HEK293 (cell line): ENCODE data around the gene DCP1B.

Experiments used
- HOXA7 ChIP-seq: sonication (generic); formaldehyde crosslinking; IDR thresholded peaks from 2 replicates; pipeline ENCODE4 v1.8.1; 2022; ENCODE audit warnings: missing genetic modification reagents, borderline replicate concordance
- HOXD13 ChIP-seq: sonication (generic); formaldehyde crosslinking; IDR thresholded peaks from 2 replicates; pipeline ENCODE4 v1.8.0; 2022; ENCODE audit warnings: missing genetic modification reagents, borderline replicate concordance
- KLF10 ChIP-seq: fragments of 450-650 bp; IDR thresholded peaks from 2 replicates; pipeline ENCODE4 v1.5.1; 2018; ENCODE audit warnings: missing biosample characterization, mild to moderate bottlenecking, missing genetic modification characterization
- MYNN ChIP-seq: fragments of 450-650 bp; formaldehyde crosslinking; IDR thresholded peaks from 2 replicates; pipeline ENCODE4 v1.5.1; 2016; ENCODE audit warnings: missing biosample characterization, missing genetic modification characterization, borderline replicate concordance
- MZF1 ChIP-seq: fragments of 450-650 bp; formaldehyde crosslinking; IDR thresholded peaks from 2 replicates; pipeline ENCODE4 v1.5.1; 2017; ENCODE audit warnings: missing biosample characterization, missing genetic modification characterization, borderline replicate concordance
- RBAK ChIP-seq: fragments of 450-650 bp; formaldehyde crosslinking; IDR thresholded peaks from 2 replicates; pipeline ENCODE4 v1.5.1; 2016; ENCODE audit warnings: missing biosample characterization, missing genetic modification characterization
- SP7 ChIP-seq: fragments of 450-650 bp; formaldehyde crosslinking; IDR thresholded peaks from 2 replicates; pipeline ENCODE4 v1.5.1; 2016; ENCODE audit warnings: missing biosample characterization, missing genetic modification characterization
- WT1 ChIP-seq: fragments of 450-650 bp; formaldehyde crosslinking; IDR thresholded peaks from 2 replicates; pipeline ENCODE4 v1.5.1; 2016; ENCODE audit warnings: missing biosample characterization, missing genetic modification characterization
- ZBTB21 ChIP-seq: fragments of 450-650 bp; formaldehyde crosslinking; IDR thresholded peaks from 2 replicates; pipeline ENCODE4 v1.5.1; 2017; ENCODE audit warnings: missing biosample characterization, missing genetic modification characterization
- ZEB2 ChIP-seq: fragments of 450-650 bp; formaldehyde crosslinking; IDR thresholded peaks from 2 replicates; pipeline ENCODE4 v1.5.1; 2016; ENCODE audit warnings: missing biosample characterization, missing genetic modification characterization
- ZNF24 ChIP-seq: fragments of 450-650 bp; formaldehyde crosslinking; IDR thresholded peaks from 2 replicates; pipeline ENCODE4 v1.5.1; 2016; ENCODE audit warnings: missing biosample characterization, missing genetic modification characterization
- ZNF324 ChIP-seq: fragments of 450-650 bp; formaldehyde crosslinking; IDR thresholded peaks from 2 replicates; pipeline ENCODE4 v1.5.1; 2016; ENCODE audit warnings: missing biosample characterization, missing genetic modification characterization
- ZNF37A ChIP-seq: fragments of 450-650 bp; IDR thresholded peaks from 2 replicates; pipeline ENCODE4 v1.5.1; 2018; ENCODE audit warnings: missing biosample characterization, missing genetic modification characterization
- ZNF391 ChIP-seq: fragments of 450-650 bp; formaldehyde crosslinking; IDR thresholded peaks from 2 replicates; pipeline ENCODE4 v1.5.1; 2016; ENCODE audit warnings: low read depth, missing biosample characterization, missing genetic modification characterization, borderline replicate concordance
- ZNF394 ChIP-seq: fragments of 450-650 bp; formaldehyde crosslinking; IDR thresholded peaks from 2 replicates; pipeline ENCODE4 v1.5.1; 2016; ENCODE audit warnings: missing biosample characterization, missing genetic modification characterization, mild to moderate bottlenecking, moderate library complexity, borderline replicate concordance
- ZNF514 ChIP-seq: fragments of 450-650 bp; formaldehyde crosslinking; IDR thresholded peaks from 2 replicates; pipeline ENCODE4 v1.5.1; 2016; ENCODE audit warnings: missing biosample characterization, missing genetic modification characterization
- ZNF600 ChIP-seq: fragments of 450-650 bp; formaldehyde crosslinking; IDR thresholded peaks from 2 replicates; pipeline ENCODE4 v1.5.1; 2016; ENCODE audit warnings: missing biosample characterization, missing genetic modification characterization
- ZNF629 ChIP-seq: fragments of 450-650 bp; formaldehyde crosslinking; IDR thresholded peaks from 2 replicates; pipeline ENCODE4 v1.5.1; 2017; ENCODE audit warnings: missing biosample characterization, missing genetic modification characterization
- ZNF664 ChIP-seq: fragments of 450-650 bp; formaldehyde crosslinking; IDR thresholded peaks from 2 replicates; pipeline ENCODE4 v1.5.1; 2016; ENCODE audit warnings: missing biosample characterization, missing genetic modification characterization
- ZNF670 ChIP-seq: fragments of 450-650 bp; formaldehyde crosslinking; IDR thresholded peaks from 2 replicates; pipeline ENCODE4 v1.5.1; 2016; ENCODE audit warnings: missing biosample characterization, missing genetic modification characterization, low read depth
- ZNF707 ChIP-seq: fragments of 450-650 bp; formaldehyde crosslinking; IDR thresholded peaks from 2 replicates; pipeline ENCODE4 v1.5.1; 2016; ENCODE audit warnings: missing biosample characterization, missing genetic modification characterization
- ZNF837 ChIP-seq: fragments of 450-650 bp; formaldehyde crosslinking; IDR thresholded peaks from 2 replicates; pipeline ENCODE4 v1.5.1; 2016; ENCODE audit warnings: missing biosample characterization, missing genetic modification characterization
- TF ChIP-seq, protein P1 (sequence below): fragments of 450-650 bp; formaldehyde crosslinking; IDR thresholded peaks from 2 replicates; pipeline ENCODE4 v1.5.1; 2016; ENCODE audit warnings: missing biosample characterization, missing genetic modification characterization
- TF ChIP-seq, protein P2 (sequence below): fragments of 450-650 bp; formaldehyde crosslinking; IDR thresholded peaks from 2 replicates; pipeline ENCODE4 v1.5.0; 2017; ENCODE audit warnings: missing biosample characterization, missing genetic modification characterization, borderline replicate concordance
- TF ChIP-seq, protein P3 (sequence below): fragments of 450-650 bp; formaldehyde crosslinking; IDR thresholded peaks from 2 replicates; pipeline ENCODE4 v1.5.1; 2016; ENCODE audit warnings: missing biosample characterization, missing genetic modification characterization
- TF ChIP-seq, protein P4 (sequence below): fragments of 450-650 bp; formaldehyde crosslinking; IDR thresholded peaks from 2 replicates; pipeline ENCODE4 v1.5.1; 2017; ENCODE audit warnings: missing biosample characterization, missing genetic modification characterization
- TF ChIP-seq, protein P5 (sequence below): fragments of 450-650 bp; formaldehyde crosslinking; IDR thresholded peaks from 2 replicates; pipeline ENCODE4 v1.5.1; 2016; ENCODE audit warnings: missing biosample characterization, missing genetic modification characterization
- TF ChIP-seq, protein P6 (sequence below): fragments of 450-650 bp; formaldehyde crosslinking; IDR thresholded peaks from 2 replicates; pipeline ENCODE4 v1.5.1; 2016; ENCODE audit warnings: missing biosample characterization, missing genetic modification characterization

Gene DCP1B

DNA sequence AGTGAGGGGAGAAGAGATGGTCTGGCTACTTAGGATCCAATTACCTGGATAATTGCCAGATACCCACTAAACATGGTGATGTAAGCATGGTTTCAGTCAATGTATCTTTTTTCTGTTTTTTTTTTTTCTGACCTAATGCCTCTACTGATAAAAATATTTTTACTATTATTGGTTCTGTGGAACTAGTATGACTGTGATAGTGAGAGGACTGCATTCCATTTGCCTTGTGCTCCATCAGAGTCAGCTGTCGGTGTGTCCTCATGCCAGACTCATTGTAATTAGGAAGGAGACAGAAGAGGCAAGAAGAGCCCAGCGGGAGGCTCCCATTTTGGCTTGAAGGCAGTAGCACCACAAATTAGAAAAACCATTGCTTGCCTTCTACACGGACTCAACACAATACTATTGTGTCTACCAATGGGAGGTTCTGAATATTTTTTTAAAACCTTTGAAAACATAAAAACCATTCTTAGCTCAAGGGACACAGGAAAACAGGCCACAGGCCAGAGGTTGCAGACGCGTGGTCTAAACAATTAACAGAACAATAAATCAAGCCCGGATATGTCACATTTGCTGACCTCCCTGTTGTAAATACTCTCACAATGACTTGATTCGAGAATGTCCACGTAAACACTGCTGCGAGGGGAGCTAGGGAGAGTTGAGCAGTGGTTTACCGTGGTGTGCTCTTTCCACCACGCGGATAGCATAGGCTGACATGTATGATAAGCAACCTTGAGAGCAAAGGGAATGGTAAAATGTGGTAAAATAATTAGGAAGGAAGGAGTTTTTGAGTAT, 13.5 kb upstream of the DCP1B start (continued):
- TF ChIP-seq ZNF837 (tag by site-specific recombination) (no peak), ZNF391 (tag by site-specific recombination) (no peak), RBAK (tag by site-specific recombination) (no peak), ZNF394 (tag by site-specific recombination) (no peak), ZNF600 (peak; percentile 36; the same call in 1 of the 2 replicates), ZNF324 (no peak), ZNF24 (tag by site-specific recombination) (peak; percentile 44; the same call in 1 of the 2 replicates), ZNF670 (no peak), HOXA7 (no peak), ZNF707 (tag by site-specific recombination) (no peak), ZNF629 (tag by site-specific recombination) (peak; percentile 76), HOXD13 (no peak), ZNF37A (tag by site-specific recombination) (no peak), ZEB2 (peak; percentile 64; the same call in 1 of the 2 replicates), WT1 (tag by site-specific recombination) (peak; percentile 85), MYNN (peak; percentile 46; the same call in 1 of the 2 replicates), ZNF664 (tag by site-specific recombination) (no peak), ZBTB21 (tag by site-specific recombination) (peak; percentile 74), MZF1 (tag by site-specific recombination) (no peak), KLF10 (tag by site-specific recombination) (no peak), SP7 (tag by site-specific recombination) (peak; percentile 39; the same call in 1 of the 2 replicates), ZNF514 (no peak)
- TF ChIP-seq, protein P1, sequence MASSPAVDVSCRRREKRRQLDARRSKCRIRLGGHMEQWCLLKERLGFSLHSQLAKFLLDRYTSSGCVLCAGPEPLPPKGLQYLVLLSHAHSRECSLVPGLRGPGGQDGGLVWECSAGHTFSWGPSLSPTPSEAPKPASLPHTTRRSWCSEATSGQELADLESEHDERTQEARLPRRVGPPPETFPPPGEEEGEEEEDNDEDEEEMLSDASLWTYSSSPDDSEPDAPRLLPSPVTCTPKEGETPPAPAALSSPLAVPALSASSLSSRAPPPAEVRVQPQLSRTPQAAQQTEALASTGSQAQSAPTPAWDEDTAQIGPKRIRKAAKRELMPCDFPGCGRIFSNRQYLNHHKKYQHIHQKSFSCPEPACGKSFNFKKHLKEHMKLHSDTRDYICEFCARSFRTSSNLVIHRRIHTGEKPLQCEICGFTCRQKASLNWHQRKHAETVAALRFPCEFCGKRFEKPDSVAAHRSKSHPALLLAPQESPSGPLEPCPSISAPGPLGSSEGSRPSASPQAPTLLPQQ, result peak; percentile 53
- TF ChIP-seq, protein P2, sequence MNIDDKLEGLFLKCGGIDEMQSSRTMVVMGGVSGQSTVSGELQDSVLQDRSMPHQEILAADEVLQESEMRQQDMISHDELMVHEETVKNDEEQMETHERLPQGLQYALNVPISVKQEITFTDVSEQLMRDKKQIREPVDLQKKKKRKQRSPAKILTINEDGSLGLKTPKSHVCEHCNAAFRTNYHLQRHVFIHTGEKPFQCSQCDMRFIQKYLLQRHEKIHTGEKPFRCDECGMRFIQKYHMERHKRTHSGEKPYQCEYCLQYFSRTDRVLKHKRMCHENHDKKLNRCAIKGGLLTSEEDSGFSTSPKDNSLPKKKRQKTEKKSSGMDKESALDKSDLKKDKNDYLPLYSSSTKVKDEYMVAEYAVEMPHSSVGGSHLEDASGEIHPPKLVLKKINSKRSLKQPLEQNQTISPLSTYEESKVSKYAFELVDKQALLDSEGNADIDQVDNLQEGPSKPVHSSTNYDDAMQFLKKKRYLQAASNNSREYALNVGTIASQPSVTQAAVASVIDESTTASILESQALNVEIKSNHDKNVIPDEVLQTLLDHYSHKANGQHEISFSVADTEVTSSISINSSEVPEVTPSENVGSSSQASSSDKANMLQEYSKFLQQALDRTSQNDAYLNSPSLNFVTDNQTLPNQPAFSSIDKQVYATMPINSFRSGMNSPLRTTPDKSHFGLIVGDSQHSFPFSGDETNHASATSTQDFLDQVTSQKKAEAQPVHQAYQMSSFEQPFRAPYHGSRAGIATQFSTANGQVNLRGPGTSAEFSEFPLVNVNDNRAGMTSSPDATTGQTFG (tag by site-specific recombination), result no peak
- TF ChIP-seq, protein P3, sequence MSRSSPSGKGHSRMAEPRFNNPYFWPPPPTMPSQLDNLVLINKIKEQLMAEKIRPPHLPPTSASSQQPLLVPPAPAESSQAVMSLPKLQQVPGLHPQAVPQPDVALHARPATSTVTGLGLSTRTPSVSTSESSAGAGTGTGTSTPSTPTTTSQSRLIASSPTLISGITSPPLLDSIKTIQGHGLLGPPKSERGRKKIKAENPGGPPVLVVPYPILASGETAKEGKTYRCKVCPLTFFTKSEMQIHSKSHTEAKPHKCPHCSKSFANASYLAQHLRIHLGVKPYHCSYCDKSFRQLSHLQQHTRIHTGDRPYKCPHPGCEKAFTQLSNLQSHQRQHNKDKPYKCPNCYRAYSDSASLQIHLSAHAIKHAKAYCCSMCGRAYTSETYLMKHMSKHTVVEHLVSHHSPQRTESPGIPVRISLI (tag by site-specific recombination), result peak; percentile 66
- TF ChIP-seq, protein P4, sequence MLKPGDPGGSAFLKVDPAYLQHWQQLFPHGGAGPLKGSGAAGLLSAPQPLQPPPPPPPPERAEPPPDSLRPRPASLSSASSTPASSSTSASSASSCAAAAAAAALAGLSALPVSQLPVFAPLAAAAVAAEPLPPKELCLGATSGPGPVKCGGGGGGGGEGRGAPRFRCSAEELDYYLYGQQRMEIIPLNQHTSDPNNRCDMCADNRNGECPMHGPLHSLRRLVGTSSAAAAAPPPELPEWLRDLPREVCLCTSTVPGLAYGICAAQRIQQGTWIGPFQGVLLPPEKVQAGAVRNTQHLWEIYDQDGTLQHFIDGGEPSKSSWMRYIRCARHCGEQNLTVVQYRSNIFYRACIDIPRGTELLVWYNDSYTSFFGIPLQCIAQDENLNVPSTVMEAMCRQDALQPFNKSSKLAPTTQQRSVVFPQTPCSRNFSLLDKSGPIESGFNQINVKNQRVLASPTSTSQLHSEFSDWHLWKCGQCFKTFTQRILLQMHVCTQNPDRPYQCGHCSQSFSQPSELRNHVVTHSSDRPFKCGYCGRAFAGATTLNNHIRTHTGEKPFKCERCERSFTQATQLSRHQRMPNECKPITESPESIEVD, result peak; percentile 93
- TF ChIP-seq, protein P5, sequence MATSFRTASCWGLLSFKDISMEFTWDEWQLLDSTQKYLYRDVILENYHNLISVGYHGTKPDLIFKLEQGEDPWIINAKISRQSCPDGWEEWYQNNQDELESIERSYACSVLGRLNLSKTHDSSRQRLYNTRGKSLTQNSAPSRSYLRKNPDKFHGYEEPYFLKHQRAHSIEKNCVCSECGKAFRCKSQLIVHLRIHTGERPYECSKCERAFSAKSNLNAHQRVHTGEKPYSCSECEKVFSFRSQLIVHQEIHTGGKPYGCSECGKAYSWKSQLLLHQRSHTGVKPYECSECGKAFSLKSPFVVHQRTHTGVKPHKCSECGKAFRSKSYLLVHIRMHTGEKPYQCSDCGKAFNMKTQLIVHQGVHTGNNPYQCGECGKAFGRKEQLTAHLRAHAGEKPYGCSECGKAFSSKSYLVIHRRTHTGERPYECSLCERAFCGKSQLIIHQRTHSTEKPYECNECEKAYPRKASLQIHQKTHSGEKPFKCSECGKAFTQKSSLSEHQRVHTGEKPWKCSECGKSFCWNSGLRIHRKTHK (tag by site-specific recombination), result no peak
- TF ChIP-seq, protein P6, sequence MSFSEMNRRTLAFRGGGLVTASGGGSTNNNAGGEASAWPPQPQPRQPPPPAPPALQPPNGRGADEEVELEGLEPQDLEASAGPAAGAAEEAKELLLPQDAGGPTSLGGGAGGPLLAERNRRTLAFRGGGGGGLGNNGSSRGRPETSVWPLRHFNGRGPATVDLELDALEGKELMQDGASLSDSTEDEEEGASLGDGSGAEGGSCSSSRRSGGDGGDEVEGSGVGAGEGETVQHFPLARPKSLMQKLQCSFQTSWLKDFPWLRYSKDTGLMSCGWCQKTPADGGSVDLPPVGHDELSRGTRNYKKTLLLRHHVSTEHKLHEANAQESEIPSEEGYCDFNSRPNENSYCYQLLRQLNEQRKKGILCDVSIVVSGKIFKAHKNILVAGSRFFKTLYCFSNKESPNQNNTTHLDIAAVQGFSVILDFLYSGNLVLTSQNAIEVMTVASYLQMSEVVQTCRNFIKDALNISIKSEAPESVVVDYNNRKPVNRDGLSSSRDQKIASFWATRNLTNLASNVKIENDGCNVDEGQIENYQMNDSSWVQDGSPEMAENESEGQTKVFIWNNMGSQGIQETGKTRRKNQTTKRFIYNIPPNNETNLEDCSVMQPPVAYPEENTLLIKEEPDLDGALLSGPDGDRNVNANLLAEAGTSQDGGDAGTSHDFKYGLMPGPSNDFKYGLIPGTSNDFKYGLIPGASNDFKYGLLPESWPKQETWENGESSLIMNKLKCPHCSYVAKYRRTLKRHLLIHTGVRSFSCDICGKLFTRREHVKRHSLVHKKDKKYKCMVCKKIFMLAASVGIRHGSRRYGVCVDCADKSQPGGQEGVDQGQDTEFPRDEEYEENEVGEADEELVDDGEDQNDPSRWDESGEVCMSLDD, result no peak
- TF ChIP-seq, all 188 proteins: peak for 15
